GM19351 (cell line): ENCODE measurements around the gene ZNF683.
"Not testable (repeated sequence)": the region's sequence is repeated elsewhere in the genome, so short reads cannot be mapped to it uniquely, and the experiment has no call there.

ENCODE experiments used
- ATAC-seq: cut with Tn5 transposase; IDR thresholded peaks from one replicate; pipeline ENCODE4 v1.9.1; 2021; ENCODE audit warnings: mild to moderate bottlenecking, moderate library complexity; ENCODE audit not compliant: unreplicated experiment

ZNF683 gene

DNA sequence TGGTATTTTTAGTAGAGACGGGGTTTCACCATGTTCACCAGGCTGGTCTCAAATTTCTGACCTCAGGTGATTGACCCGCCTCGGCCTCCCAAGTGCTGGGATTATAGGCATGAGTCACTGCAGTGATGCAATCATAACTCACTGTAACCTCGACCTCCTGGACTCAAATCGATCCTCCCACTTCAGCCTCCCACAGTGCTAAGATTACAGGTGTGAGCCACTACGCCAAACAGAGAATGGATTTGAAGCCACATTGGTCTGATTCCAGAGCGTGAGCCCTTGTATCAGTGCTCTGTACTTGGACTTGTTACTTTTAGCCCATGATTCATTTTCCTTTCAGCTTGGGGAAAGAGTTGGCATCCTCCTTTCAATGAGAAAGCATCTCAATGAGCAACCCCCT lies 14.9 kb upstream of the ZNF683 start:
- no peak for ATAC-seq

- not testable (repeated sequence) for ATAC-seq
These were observed 12.5 kb upstream of the ZNF683 start for GRCh38 chr1:26385063-26385462.

DNA sequence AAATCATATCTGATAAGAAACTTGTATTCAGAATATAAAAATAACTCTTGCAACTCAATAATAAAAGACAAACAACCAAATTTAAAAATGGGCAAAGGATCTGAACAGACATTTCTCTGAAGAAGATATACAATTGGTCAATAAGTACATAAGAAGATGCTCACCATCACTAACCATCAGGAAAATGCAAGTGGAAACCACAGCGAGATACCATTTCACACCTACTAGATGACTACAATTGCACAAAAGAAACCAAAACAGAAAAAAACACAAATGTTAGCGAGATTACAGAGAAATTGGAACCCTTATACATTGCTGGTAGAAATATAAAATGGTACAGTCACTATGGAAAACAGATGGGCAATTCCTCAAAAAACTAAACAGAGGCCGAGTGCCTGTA lies 11.5 kb upstream of the ZNF683 start:
- ATAC-seq: no peak

DNA sequence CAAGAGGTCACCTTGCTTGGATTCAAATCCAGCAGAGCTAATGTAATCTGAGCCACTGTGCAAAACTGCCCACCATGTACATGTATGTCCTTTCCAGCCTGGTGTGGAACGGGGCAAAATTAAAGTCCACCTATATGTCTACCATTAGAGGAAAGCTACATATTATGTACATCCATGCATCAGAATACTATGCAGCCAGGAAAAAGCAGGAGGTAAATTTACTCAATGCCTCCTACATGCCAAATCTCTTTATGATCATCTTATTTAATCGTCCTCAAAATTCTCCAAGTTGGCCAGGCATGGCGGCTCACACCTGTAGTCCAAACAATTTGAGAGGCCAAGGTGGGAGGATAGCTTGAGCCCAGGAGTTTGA lies 6.3 kb upstream of the ZNF683 start:
- ATAC-seq: no peak

GRCh38 chr1:26378088-26378878 lies 5.7 kb upstream of the ZNF683 start:
- ATAC-seq: peak; percentile 86

DNA sequence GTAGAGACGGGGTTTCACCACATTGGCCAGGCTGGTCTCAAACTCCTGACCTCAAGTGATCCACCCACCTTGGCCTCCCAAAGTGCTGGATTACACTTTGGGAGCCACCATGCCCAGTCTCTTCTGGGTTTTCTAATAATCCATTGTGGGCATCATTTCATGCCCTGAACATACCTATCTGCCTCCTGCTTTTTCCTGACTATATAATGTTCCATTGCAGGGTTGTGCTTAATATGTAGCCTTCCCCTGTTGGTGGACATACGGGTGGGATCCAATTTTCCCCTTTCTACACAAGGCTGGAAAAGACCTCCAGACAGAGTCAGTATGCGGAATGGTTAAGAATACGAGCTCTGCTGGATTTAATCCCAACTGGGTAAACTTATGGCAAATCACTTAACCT lies 3.5 kb upstream of the ZNF683 start:
- no peak for ATAC-seq

DNA sequence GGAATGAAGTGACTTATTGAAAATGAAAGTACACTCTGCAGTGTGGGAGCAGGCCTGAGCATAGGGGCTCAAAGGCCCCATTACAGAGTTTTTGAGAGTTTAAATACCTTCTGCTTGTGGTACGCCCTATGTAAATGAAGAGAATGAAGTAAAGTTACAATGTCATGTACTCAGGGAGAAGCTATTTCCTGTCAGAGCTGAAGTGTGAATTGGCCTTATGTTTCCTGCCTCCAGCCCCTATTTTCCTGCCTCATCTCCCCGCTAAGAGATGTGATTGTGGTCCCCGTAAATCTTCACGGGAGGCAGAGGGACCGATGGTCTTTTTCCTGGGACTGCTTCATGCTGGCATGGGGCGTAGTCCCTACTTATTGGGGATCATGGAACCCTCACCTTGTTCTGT lies 2.5 kb upstream of the ZNF683 start:
- ATAC-seq: no peak

DNA sequence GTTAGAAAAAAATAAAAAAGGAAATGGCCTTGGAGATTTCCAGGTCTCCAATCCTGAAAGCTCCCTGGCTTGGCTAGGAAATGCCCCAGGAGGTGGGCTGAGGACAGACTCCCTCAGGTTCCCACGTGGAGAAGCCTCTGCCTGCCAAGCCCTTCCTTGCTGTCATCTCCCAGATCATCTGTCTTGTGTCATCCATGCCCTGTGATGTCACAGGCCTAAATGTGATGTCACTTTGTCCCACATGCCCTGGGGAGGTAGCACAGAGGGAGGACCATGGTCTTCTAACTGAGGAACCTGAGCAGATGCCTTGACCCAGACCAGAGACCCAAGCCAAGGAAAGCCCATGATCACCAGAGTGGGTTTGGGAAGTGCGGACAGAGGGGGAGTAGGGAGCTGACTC lies 1.8 kb upstream of the ZNF683 start:
- ATAC-seq: not testable (repeated sequence)

GRCh38 chr1:26373789-26374188 lies 1.2 kb upstream of the ZNF683 start:
- ATAC-seq: no peak

DNA sequence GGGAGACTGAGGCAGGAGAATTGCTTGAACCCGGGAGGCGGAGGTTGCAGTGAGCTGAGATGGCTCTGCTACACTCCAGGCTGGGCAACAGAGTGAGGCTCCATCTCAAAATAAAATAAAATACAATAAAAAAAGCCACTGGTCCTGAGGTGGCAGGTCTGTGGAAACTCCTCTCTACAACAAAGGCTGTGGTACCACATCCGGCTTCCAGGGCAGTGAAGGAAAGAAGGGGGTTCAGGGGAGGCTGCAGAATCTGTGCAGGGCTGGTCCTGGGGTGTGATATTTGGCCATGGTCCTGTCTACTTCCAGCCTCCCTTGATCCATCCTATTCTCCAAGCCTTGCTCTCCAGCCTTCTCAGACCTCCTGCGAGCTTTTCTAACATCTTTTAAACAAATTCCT lies 731 bp upstream of the ZNF683 start:
- ATAC-seq: no peak

DNA sequence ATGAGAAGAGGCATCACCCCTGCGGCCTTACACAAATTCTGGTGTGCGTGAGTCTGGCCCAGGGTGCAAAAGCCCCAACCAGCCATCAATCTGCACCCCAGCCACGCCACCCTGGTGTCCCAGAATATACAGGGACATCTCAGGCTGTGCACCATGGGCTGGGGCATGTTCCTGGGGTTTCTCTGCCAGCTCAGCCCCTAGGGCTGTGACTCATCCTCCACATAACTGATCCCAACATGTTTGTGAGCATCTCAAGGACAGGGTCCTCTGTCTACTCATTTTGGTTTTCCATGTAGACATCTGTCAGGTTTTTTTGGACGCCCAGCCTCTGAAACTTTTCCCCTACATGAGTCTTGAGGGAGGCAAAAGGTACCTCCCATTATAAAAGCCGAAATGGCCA lies 511 bp downstream of the ZNF683 start:
- ATAC-seq: no peak

- ATAC-seq: no peak
These were observed 1.8 kb downstream of the ZNF683 start for GRCh38 chr1:26370591-26371382.

DNA sequence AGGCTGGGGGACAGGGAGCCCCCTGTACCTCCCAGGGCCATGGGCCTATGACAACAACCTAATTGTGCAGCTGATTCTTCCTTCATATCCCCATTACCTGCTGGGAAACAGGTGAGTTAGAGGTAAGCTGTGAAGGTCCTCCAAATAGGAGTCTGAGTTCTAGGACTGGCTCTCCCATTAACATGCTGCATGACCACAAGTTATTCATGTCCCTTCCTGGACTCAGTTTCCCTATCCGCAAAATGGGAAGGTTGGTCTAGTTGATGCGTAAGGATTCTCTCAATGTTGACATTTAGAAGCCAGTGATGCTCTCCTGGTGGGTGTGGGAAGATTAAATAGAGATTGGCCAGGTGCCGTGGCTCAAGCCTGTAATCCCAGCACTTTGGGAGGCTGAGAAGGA lies 4.1 kb downstream of the ZNF683 start:
- ATAC-seq: no peak

GRCh38 chr1:26368006-26368405 lies 4.5 kb downstream of the ZNF683 start:
- ATAC-seq: no peak

DNA sequence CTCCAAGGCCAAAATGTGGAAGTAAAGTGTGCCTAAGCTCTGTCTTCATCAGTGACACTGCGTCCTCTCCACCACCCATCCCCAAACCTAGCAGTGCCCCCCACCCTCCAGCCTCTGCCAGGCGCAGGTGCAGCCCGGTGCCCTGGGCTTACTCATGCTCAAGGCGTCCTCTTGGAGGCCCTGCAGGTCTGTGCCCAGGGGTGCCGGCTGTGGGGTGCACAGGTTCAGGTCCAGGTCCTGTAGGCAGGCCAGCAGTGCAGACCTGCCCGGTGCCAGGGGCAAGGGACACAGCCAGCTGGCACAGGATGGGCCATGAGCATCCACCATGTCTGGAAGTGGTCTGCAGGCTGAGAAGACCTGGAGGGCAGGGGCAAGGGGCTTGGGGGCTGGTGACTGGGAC lies 5.1 kb downstream of the ZNF683 start:
- ATAC-seq: no peak

DNA sequence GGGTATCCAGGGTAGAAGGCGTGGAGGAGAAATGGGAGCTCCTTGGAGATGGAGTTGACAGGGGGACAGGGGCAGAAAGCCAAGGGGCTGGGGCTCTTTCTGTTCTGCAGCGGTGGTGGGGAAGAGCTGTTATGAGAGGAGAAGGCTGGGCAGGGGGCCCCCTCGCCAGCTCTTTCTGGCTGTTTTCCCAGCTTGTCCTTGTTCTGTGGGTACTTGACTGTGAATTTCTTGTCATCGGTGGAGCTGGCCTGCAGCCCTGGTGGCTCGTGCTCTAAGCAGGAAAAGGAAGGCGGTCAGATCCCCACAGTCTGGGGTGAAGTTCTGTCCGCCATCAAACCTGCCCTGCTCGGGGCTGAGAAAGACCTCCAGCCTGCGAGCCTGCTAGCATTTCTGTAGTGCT lies 7.6 kb downstream of the ZNF683 start:
- ATAC-seq: no peak

DNA sequence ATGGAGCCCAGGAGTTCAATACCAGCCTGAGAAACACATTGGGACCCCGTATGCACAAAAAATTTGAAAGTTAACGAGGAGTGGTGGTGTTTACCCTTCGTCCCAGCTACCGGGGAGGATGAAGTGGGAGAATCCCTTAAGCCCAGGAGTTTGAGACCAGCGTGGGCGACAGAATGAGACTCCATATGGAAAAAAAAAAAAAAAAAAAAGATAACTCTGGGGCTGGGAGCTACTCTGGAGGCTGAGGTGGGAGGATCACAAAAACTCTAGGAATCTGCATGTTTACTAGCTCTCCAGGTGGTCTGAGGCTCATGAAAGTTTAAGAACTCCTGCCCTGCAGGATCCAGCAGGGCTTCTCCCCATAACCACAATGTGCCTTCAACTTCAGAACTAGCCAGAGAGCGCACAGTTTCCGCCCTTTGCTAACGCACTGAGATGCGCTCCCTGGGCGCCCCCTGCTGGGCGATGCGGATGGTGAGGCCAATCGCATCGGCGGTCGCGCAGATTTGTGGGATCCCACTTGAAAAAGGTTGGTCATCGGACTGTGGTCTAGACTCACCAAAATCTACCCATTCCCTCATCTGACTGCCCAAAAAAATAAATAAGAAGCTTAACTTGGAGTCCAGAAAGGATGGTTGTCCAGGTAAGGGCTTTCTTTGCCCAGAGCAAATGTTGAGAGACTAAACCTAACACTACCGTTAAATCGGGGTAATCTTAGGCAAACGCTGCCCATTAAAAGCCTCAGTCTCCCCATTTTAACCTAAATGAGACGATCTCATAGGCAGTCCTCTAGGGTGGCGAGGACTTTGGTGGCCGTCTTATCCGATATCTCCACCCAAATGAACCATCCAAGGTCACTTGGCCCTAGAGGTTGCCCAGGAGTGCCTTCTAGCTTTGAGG lies 8.8 kb downstream of the ZNF683 start:
- ATAC-seq: no peak

- ATAC-seq: no peak
These were observed 10.2 kb downstream of the ZNF683 start for GRCh38 chr1:26362331-26362730.

DNA sequence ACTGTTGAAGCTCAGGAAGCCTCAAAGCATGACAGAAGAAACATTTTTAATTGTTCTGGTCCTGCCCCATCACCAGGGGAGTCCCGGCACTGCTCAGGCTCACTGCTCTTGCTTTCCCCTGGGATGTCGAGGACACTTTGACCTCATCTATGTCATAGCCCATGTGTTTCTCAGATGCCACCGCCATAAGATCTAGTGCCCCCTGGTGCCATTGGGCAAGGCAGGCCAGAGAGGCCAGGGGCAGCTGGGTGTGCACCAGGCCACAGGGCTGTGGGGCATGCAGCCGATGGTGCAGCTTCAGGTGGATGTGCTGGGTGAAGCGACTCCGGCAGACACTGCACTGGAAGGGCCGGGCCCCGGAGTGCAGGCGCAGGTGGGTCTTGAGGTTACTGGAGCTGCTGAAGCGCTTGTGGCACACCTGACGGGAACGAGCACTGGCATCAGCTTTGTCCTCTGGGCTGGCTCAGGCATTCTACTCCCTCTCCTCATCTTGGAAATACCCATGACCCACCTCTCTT lies 10.9 kb downstream of the ZNF683 start:
- no peak for ATAC-seq

GRCh38 chr1:26360807-26361604 lies 11.5 kb downstream of the ZNF683 start:
- ATAC-seq: no peak
